ENCODE results near the gene NUBPL. TPM values are rescaled to one million over a fixed set of nuclear protein-coding genes. Genes with fewer than 3 reads are reported as not detected.

Gene NUBPL
- total RNA-seq, 1 experiment from 2014 or later, result 11.6 TPM

- CTCF ChIA-PET, result no interaction called here
- H3K36me3 Mint-ChIP-seq, result peaks cover 67% of the 10 kb centered on the region
- H3K27ac Mint-ChIP-seq, result no peak overlapping the region
- no peaks in the 10 kb centered on the region for H3K4me1 Mint-ChIP-seq
- no peak for TF ChIP-seq MXD4 (CRISPR knock-in tag; IDR thresholded peaks at IDR 0.05; ENCODE audit: borderline replicate concordance)
- TF ChIP-seq HMGXB4 (CRISPR knock-in tag; IDR thresholded peaks at IDR 0.05), result no peak
- TF ChIP-seq RELA (CRISPR knock-in tag; IDR thresholded peaks at IDR 0.05; ENCODE audit: borderline replicate concordance), result no peak
- TF ChIP-seq CTCF (IDR thresholded peaks at IDR 0.05), result no peak
- TF ChIP-seq ETV6 (CRISPR knock-in tag; IDR thresholded peaks at IDR 0.05), result no peak
- TF ChIP-seq TEAD1 (CRISPR knock-in tag; IDR thresholded peaks at IDR 0.05), result no peak
- no peak for TF ChIP-seq ZBTB21 (CRISPR knock-in tag; IDR thresholded peaks at IDR 0.05; ENCODE audit: borderline replicate concordance)
- no peak for TF ChIP-seq E2F4 (CRISPR knock-in tag; IDR thresholded peaks at IDR 0.05; ENCODE audit: borderline replicate concordance, low read depth)
- TF ChIP-seq JUN (CRISPR knock-in tag; IDR thresholded peaks at IDR 0.05), result no peak
- no peak for TF ChIP-seq NFYB (CRISPR knock-in tag; conservative IDR thresholded peaks at IDR 0.05; ENCODE audit: low read depth)
- no peak for TF ChIP-seq KAT7 (CRISPR knock-in tag; IDR thresholded peaks at IDR 0.05; ENCODE audit: borderline replicate concordance)
- TF ChIP-seq ZMAT4 (CRISPR knock-in tag; IDR thresholded peaks at IDR 0.05), result no peak
- TF ChIP-seq NR3C1 (CRISPR knock-in tag; conservative IDR thresholded peaks at IDR 0.05; ENCODE audit: low read depth), result no peak
- no peak for TF ChIP-seq E2F5 (CRISPR knock-in tag; IDR thresholded peaks at IDR 0.05)
- TF ChIP-seq CBFB (CRISPR knock-in tag; IDR thresholded peaks at IDR 0.05; ENCODE audit: low read depth), result no peak
- TF ChIP-seq MLX (CRISPR knock-in tag; IDR thresholded peaks at IDR 0.05), result no peak
- no peak for TF ChIP-seq ZNF281 (CRISPR knock-in tag; IDR thresholded peaks at IDR 0.05)
- H3K9me3 Mint-ChIP-seq, result peaks cover 68% of the 10 kb centered on the region
- H3K4me3 Mint-ChIP-seq, result no peak overlapping the region
- ATAC-seq (no peak), DNase-seq (ENCODE audit: low spot score) (no peak)
- POLR2A ChIA-PET, result no interaction called here
- H3K27me3 Mint-ChIP-seq (ENCODE audit: low read depth), result no peaks in the 10 kb centered on the region
Observed at GRCh38 chr14:31703056-31703455, 141.9 kb downstream of the NUBPL start.

Measured in WTC11 (cell line).